ENCODE measurements around the gene BCL2A1. TPM values are rescaled to one million over a fixed set of nuclear protein-coding genes. Genes with fewer than 3 reads are reported as not detected.

BCL2A1 gene
- total RNA-seq, 1 experiment from 2014 or later: 4.7 TPM

GRCh38 chr15:79914728-79915127, 56.3 kb downstream of the BCL2A1 start:
- H3K27ac ChIP-seq (ENCODE audit: low read length): no peak overlapping the region
- DNase-seq (ENCODE audit: low read depth, low spot score): no peak
- BruUV-seq (replicated peaks): no TSS peak

More at GRCh38 chr15:79914728-79915127, 56.3 kb downstream of the BCL2A1 start:
- H3K27me3 ChIP-seq (ENCODE audit: control insufficient read depth, insufficient read depth, low read length): no peaks in the 10 kb centered on the region
- ChIA-PET POLR2A (interaction anchor here (1.6 kb wide), 1 partner anchor 8 kb away, joined by 3 read pairs; no protein-coding TSS in a partner anchor), CTCF (no interaction called here)
- H3K36me3 ChIP-seq (ENCODE audit: control insufficient read depth, insufficient read depth, low read length): no peaks in the 10 kb centered on the region; the same call in 1 of the 2 replicates
- intact Hi-C loops (cut with micrococcal nuclease; ENCODE audit: unreplicated experiment) (no loop called here), in situ Hi-C loops (cut with HindIII; ENCODE audit: low pct_unique_long_range_greater_than_20kb, low sequenced_read_pairs) (no loop called here)
- no peak overlapping the region for H3K4me3 ChIP-seq (ENCODE audit: low read depth in 2 of 2, low read length in 2 of 2)
- no peak for TF ChIP-seq POLR2AphosphoS5 (IDR thresholded peaks at IDR 0.05; ENCODE audit: low read depth, low read length)
- TF ChIP-seq SIN3A (IDR thresholded peaks at IDR 0.05; ENCODE audit: borderline replicate concordance, insufficient read depth, low read depth, low read length): no peak
- TF ChIP-seq TCF7L2 (IDR thresholded peaks at IDR 0.05; ENCODE audit: low read depth, low read length): no peak
- TF ChIP-seq, protein P1, sequence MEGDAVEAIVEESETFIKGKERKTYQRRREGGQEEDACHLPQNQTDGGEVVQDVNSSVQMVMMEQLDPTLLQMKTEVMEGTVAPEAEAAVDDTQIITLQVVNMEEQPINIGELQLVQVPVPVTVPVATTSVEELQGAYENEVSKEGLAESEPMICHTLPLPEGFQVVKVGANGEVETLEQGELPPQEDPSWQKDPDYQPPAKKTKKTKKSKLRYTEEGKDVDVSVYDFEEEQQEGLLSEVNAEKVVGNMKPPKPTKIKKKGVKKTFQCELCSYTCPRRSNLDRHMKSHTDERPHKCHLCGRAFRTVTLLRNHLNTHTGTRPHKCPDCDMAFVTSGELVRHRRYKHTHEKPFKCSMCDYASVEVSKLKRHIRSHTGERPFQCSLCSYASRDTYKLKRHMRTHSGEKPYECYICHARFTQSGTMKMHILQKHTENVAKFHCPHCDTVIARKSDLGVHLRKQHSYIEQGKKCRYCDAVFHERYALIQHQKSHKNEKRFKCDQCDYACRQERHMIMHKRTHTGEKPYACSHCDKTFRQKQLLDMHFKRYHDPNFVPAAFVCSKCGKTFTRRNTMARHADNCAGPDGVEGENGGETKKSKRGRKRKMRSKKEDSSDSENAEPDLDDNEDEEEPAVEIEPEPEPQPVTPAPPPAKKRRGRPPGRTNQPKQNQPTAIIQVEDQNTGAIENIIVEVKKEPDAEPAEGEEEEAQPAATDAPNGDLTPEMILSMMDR (IDR thresholded peaks at IDR 0.05): no peak
- TF ChIP-seq, protein P2, sequence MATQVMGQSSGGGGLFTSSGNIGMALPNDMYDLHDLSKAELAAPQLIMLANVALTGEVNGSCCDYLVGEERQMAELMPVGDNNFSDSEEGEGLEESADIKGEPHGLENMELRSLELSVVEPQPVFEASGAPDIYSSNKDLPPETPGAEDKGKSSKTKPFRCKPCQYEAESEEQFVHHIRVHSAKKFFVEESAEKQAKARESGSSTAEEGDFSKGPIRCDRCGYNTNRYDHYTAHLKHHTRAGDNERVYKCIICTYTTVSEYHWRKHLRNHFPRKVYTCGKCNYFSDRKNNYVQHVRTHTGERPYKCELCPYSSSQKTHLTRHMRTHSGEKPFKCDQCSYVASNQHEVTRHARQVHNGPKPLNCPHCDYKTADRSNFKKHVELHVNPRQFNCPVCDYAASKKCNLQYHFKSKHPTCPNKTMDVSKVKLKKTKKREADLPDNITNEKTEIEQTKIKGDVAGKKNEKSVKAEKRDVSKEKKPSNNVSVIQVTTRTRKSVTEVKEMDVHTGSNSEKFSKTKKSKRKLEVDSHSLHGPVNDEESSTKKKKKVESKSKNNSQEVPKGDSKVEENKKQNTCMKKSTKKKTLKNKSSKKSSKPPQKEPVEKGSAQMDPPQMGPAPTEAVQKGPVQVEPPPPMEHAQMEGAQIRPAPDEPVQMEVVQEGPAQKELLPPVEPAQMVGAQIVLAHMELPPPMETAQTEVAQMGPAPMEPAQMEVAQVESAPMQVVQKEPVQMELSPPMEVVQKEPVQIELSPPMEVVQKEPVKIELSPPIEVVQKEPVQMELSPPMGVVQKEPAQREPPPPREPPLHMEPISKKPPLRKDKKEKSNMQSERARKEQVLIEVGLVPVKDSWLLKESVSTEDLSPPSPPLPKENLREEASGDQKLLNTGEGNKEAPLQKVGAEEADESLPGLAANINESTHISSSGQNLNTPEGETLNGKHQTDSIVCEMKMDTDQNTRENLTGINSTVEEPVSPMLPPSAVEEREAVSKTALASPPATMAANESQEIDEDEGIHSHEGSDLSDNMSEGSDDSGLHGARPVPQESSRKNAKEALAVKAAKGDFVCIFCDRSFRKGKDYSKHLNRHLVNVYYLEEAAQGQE (IDR thresholded peaks at IDR 0.05; ENCODE audit: insufficient read depth in 1 of 2, low read depth in 2 of 2, low read length in 1 of 2): no peak
- peaks cover 47% of the 10 kb centered on the region for H3K9me3 ChIP-seq (ENCODE audit: control insufficient read depth, insufficient read depth, low read depth, low read length)
- no peaks in the 10 kb centered on the region for H3K4me1 ChIP-seq (ENCODE audit: control insufficient read depth, insufficient read depth, low read length)
- ATAC-seq: no peak

Other genes starting within 250 kb of the BCL2A1 start
- 50.0 TPM for gene MTHFS, start 74.2 kb downstream of the BCL2A1 start, total RNA-seq (2021; ENCODE audit: unreplicated experiment)
- 73.0 TPM for gene ZFAND6, start 88.5 kb upstream of the BCL2A1 start, total RNA-seq (2021; ENCODE audit: unreplicated experiment)
- 38.0 TPM for gene FAH, start 181.8 kb upstream of the BCL2A1 start, total RNA-seq (2021; ENCODE audit: unreplicated experiment)